Calu3 (cell line): Measurements from ENCODE around the gene CYTH2. TPM values are rescaled to one million over a fixed set of nuclear protein-coding genes. Genes with fewer than 3 reads are reported as not detected.

ENCODE experiments used
- BruUV-seq: library from RNA; stranded (reverse); fragments of 400-500 nt; replicated peaks from 2 replicates; lab custom pipeline; 2021; lab: Mats Ljungman, UMichigan
- CTCF ChIA-PET: fragments of 300-600 bp; sonication (Branson Sonifier 250); formaldehyde crosslinking; loops from one replicate; lab custom pipeline; 2022; ENCODE audit warnings: antibody characterized with exemption; lab: Charles Lee
- DNase-seq: peaks from one replicate; pipeline ENCODE4 v3.0.0; 2022
- H3K27ac Mint-ChIP-seq: one replicate; pipeline ENCODE4 v1.8.0; 2022; ENCODE audit warnings: mixed read lengths; ENCODE audit not compliant: unreplicated experiment
- H3K27me3 Mint-ChIP-seq: one replicate; pipeline ENCODE4 v1.8.0; 2022; ENCODE audit warnings: mixed read lengths; ENCODE audit not compliant: unreplicated experiment
- H3K36me3 Mint-ChIP-seq: one replicate; pipeline ENCODE4 v1.8.0; 2022; ENCODE audit warnings: mild to moderate bottlenecking, moderate library complexity, mixed read lengths; ENCODE audit not compliant: insufficient read depth, unreplicated experiment
- H3K4me1 Mint-ChIP-seq: one replicate; pipeline ENCODE4 v1.8.0; 2022; ENCODE audit warnings: mild to moderate bottlenecking, low read depth, mixed read lengths; ENCODE audit not compliant: unreplicated experiment
- H3K4me3 Mint-ChIP-seq: one replicate; pipeline ENCODE4 v1.8.0; 2022; ENCODE audit warnings: mild to moderate bottlenecking, low read depth, moderate library complexity, mixed read lengths; ENCODE audit not compliant: unreplicated experiment
- H3K9me3 Mint-ChIP-seq: one replicate; pipeline ENCODE4 v1.8.0; 2022; ENCODE audit warnings: low read depth, mixed read lengths; ENCODE audit not compliant: unreplicated experiment
- intact Hi-C: fragments of 100-400 bp; cut with micrococcal nuclease; formaldehyde crosslinking; loops from one replicate; pipeline ENCODE4 v1.10.0; 2022; ENCODE audit not compliant: unreplicated experiment
- total RNA-seq: library from RNA; stranded (reverse); gene quantifications from 2 replicates; pipeline ENCODE4 v1.2.3, GENCODE V29; 2022
- TF ChIP-seq, protein P1 (sequence below): fragments of 200-600 bp; IDR thresholded peaks from one replicate; pipeline ENCODE4 v1.8.0; 2022; ENCODE audit warnings: antibody characterized with exemption; ENCODE audit not compliant: unreplicated experiment

CYTH2 gene
- total RNA-seq, 1 experiment from 2014 or later, result 109 TPM

DNA sequence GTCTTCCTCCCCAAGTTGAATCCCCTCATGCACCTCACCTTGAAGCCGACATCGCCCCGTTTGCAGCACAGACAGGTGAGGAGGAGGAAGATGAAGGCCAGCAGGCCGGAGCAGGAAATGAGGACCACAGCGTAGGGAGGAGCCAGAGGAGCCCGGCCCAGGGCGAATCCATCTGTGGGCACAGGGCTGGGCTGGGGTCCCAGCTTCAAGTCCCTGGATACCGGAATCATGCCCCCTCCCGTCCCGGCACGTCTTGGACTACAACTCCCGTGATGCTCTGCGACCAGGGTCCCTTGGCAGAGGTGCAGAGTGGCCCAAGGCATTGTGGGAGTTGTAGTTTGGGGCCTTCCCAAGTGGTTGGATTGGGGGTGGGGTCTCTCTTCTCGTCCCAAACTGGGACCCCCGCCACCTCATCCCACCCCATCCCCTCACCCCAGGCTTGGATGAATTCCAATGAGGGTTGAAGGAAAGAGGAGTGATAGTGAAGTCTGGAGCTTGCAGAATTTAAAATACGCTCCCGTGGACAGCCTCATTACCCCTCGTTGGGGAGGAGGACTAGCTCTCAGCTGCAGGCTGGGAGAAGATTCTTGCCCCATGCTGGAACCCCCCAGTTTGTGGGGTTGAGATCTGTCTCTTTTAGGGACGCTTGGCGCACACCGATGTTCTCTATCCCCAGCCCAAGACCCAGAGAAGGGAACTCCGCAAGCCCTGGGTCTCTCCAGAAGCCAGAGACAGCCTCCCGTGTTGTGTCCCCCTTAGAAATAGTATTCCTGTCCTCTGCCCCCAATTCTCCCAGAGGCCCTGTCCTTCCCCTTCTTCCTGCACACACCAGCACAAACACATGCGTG is 41.5 kb downstream of the CYTH2 start:
- TF ChIP-seq, protein P1, sequence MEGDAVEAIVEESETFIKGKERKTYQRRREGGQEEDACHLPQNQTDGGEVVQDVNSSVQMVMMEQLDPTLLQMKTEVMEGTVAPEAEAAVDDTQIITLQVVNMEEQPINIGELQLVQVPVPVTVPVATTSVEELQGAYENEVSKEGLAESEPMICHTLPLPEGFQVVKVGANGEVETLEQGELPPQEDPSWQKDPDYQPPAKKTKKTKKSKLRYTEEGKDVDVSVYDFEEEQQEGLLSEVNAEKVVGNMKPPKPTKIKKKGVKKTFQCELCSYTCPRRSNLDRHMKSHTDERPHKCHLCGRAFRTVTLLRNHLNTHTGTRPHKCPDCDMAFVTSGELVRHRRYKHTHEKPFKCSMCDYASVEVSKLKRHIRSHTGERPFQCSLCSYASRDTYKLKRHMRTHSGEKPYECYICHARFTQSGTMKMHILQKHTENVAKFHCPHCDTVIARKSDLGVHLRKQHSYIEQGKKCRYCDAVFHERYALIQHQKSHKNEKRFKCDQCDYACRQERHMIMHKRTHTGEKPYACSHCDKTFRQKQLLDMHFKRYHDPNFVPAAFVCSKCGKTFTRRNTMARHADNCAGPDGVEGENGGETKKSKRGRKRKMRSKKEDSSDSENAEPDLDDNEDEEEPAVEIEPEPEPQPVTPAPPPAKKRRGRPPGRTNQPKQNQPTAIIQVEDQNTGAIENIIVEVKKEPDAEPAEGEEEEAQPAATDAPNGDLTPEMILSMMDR, result no peak
- H3K4me1 Mint-ChIP-seq, result peaks cover 8% of the 10 kb centered on the region
- no TSS peak for BruUV-seq
- H3K27ac Mint-ChIP-seq, result no peak overlapping the region
- intact Hi-C loops, result no loop called here
- peak; percentile 68 for DNase-seq
- no peaks in the 10 kb centered on the region for H3K9me3 Mint-ChIP-seq
- no peak overlapping the region for H3K4me3 Mint-ChIP-seq
- CTCF ChIA-PET, result interaction anchor here (0.7 to 1.4 kb wide), 2 partner anchors 74 to 661 kb away, joined by 3 to 5 read pairs; no protein-coding TSS in a partner anchor
- H3K36me3 Mint-ChIP-seq, result peaks cover 9% of the 10 kb centered on the region
- no peaks in the 10 kb centered on the region for H3K27me3 Mint-ChIP-seq

DNA sequence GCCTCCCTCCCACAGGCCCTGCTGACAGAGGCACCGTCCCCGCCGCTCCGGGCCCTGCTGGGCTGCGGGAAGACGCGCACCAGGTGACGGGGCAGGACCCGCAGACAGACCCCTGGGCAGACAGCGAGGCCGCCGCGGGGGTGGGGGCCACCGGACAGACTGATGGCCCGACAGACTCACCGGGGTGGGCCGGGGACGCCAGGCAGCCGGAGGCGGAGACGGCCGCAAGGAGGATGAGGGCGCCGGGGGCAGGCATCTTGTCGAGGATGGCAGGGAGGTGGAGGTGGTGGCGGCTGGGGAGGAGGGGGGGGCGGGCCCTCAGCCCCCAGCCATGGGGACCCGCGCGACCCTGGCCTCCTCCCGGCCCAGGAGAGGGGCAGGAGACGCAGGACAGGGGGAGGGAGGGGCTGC is 42.2 kb downstream of the CYTH2 start:
- intact Hi-C loops, result no loop called here

DNA sequence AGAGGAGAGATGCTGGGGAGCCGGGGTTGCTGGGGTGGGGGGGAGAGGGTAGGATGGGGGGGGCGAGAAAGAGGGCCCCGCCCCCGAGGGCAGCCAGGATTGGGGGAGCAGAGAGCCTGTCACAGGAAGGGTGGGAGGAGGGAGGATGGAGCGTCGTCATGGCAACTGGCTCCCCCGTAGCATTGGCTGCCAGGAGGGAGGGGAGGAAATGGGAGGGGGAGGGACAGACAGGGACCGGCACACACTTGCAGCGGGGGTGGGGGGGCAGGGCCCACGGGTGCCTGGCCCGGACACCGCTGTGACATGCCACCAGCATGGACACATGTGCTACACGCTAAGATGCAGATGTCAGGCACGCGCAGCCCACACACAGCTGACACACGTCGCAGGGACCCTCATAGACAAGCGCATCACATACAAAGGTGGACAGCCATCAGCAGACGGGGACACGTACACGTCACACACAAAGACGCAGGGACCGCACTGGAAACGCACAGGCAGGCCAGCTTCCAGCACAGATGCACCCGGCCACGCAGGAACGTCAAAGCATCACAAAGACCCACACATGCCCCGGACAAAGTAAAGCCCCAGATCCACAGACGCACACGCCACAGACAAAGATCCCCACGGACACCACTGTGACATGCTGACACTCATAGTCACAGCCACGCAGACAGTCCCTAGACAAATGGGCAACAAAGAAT is 42.8 kb downstream of the CYTH2 start, which contains the start of gene LMTK3:
LMTK3 (minus strand) TSS at position 36 of the 704 bp plus-strand sequence. CDS start 259 bp downstream, outside the sequence.
- no peak for DNase-seq
- intact Hi-C loops, result no loop called here
- no peaks in the 10 kb centered on the region for H3K9me3 Mint-ChIP-seq
- H3K27me3 Mint-ChIP-seq, result no peaks in the 10 kb centered on the region
- CTCF ChIA-PET, result no interaction called here
- H3K36me3 Mint-ChIP-seq, result peaks cover 9% of the 10 kb centered on the region
- no peak within 1 kb of the TSS for H3K27ac Mint-ChIP-seq
- peaks cover 17% of the 10 kb centered on the region for H3K4me1 Mint-ChIP-seq
- TF ChIP-seq, protein P1, result no peak
- H3K4me3 Mint-ChIP-seq, result no peak within 1 kb of the TSS
- BruUV-seq, result no TSS peak

More for the DNA sequence above, 42.2 kb downstream of the CYTH2 start:
- CTCF ChIA-PET, result interaction anchor here (0.7 kb wide), 1 partner anchor 662 kb away, joined by 5 read pairs; no protein-coding TSS in a partner anchor
- DNase-seq, result no peak
- Mint-ChIP-seq H3K27me3 (no peaks in the 10 kb centered on the region), H3K27ac (no peak overlapping the region), H3K9me3 (no peaks in the 10 kb centered on the region), H3K36me3 (peaks cover 9% of the 10 kb centered on the region), H3K4me3 (no peak overlapping the region), H3K4me1 (peaks cover 13% of the 10 kb centered on the region)
- no TSS peak for BruUV-seq
- TF ChIP-seq, protein P1, result no peak

DNA sequence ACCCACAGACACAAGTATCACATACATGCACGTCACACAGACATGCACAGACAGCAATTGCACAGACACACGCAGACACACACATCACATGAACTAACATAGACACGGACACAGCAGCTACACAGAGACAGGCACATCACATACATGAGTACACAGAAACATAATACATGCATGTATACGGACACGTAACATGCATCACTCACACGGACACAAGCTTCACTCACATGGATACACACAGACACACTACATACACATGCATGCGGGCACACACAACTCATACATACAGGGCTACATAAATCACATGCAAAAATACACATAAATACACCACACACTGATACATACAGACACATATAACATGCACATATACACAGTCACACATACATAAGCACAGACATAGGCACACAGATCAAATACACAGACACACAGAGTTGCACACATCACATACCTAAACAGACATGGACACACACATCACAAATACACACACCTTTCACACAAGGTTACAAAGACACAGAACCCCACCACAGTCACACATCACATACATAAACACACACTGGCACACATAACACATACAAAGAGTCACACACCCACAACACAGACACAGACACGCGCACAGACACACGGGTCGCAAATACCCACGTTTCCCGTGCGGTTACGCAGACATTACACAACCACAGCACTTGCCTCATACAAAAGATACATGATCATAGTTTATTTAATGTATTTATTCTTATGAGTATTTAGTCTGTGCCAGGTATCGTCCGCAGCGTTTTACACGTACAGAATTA is 43.5 kb downstream of the CYTH2 start:
- no peak for DNase-seq
- Mint-ChIP-seq H3K27me3 (no peaks in the 10 kb centered on the region), H3K36me3 (peaks cover 9% of the 10 kb centered on the region), H3K4me3 (no peak overlapping the region), H3K27ac (no peak overlapping the region), H3K4me1 (peaks cover 17% of the 10 kb centered on the region), H3K9me3 (no peaks in the 10 kb centered on the region)
- intact Hi-C loops, result no loop called here
- CTCF ChIA-PET, result interaction anchor here (0.6 kb wide), 1 partner anchor 149 kb away, joined by 3 read pairs; the partner anchor contains the start of genes SYNGR4 and TMEM143
- TF ChIP-seq, protein P1, result no peak
- no TSS peak for BruUV-seq
